Endothelial cell of umbilical vein (primary cell): ENCODE results near the gene PCDH9. TPM values are rescaled to one million over a fixed set of nuclear protein-coding genes. Genes with fewer than 3 reads are reported as not detected.

ENCODE experiments used
- BruUV-seq: library from RNA; stranded (reverse); fragments of 400-500 nt; replicated peaks from 2 replicates; lab custom pipeline; 2021; lab: Mats Ljungman, UMichigan
- CTCF ChIA-PET: fragments of 300-600, 350-600 bp; sonication (Branson Sonifier 250); formaldehyde crosslinking; loops from one replicate; lab custom pipeline; 2021; ENCODE audit warnings: antibody characterized with exemption, inconsistent platforms; lab: Charles Lee
- POLR2A ChIA-PET: fragments of 300-600, 350-600 bp; sonication (Branson Sonifier 250); formaldehyde crosslinking; loops from one replicate; lab custom pipeline; 2021; ENCODE audit warnings: antibody characterized with exemption, inconsistent platforms; lab: Charles Lee
- DNase-seq: peaks from one replicate; pipeline ENCODE4 v3.0.0-alpha.2; 2011; ENCODE audit warnings: low read depth, low spot score
- FAIRE-seq: peaks from 2 replicates; lab custom pipeline; 2011; peaks lifted over from hg19 to GRCh38; lab: Jason Lieb, UNC
- H2AFZ ChIP-seq: 2 replicates; pipeline ENCODE4 v1.6.0; 2012; ENCODE audit warnings: low read depth, low read length, control low read depth, inconsistent platforms
- H3K27ac ChIP-seq: 2 replicates; pipeline ENCODE4 v1.5.1; 2011; ENCODE audit warnings: low read depth, mild to moderate bottlenecking, control low read depth, low read length, moderate library complexity; ENCODE audit not compliant: insufficient read depth
- H3K27me3 ChIP-seq, 2 experiments: 2 replicates each; pipeline versions ENCODE4 v1.6.0 to v1.6.1; 2011; ENCODE audit warnings: low read length in 2 of 2, mixed read lengths in 1 of 2; ENCODE audit not compliant: control insufficient read depth in 2 of 2, insufficient read depth in 2 of 2
- H3K36me3 ChIP-seq, 2 experiments: 2 replicates in 1 of 2; 3 replicates in 1 of 2; pipeline ENCODE4 v1.5.1; 2011; ENCODE audit warnings: low read length in 2 of 2, mild to moderate bottlenecking in 1 of 2, moderate library complexity in 1 of 2; ENCODE audit not compliant: control insufficient read depth in 2 of 2, insufficient read depth in 2 of 2; ENCODE audit errors: extremely low read depth in 1 of 2
- H3K4me1 ChIP-seq: 3 replicates; pipeline ENCODE4 v1.5.1; 2011; ENCODE audit warnings: mild to moderate bottlenecking, low read length; ENCODE audit not compliant: control insufficient read depth, insufficient read depth; ENCODE audit errors: extremely low read depth
- H3K4me2 ChIP-seq: 2 replicates; pipeline ENCODE4 v1.6.1; 2011; ENCODE audit warnings: low read length, control low read depth, mixed read lengths; ENCODE audit not compliant: insufficient read depth
- H3K4me3 ChIP-seq, 3 experiments: fragments of 200-600 bp in 1 of 3; sonication (generic), shearing (Covaris generic) in 1 of 3; replicated peaks in 1 of 3; 2 replicates each; pipeline ENCODE4 v1.5.1; 2011 to 2016; ENCODE audit warnings: control low read depth in 3 of 3, low read length in 3 of 3, mild to moderate bottlenecking in 2 of 3, inconsistent platforms in 1 of 3, low read depth in 1 of 3, moderate library complexity in 1 of 3; ENCODE audit not compliant: insufficient read depth in 1 of 3
- H3K79me2 ChIP-seq: 2 replicates; pipeline ENCODE4 v1.6.0; 2012; ENCODE audit warnings: low read length, inconsistent platforms; ENCODE audit not compliant: control insufficient read depth, insufficient read depth
- H3K9ac ChIP-seq: replicated peaks from 2 replicates; pipeline ENCODE3; 2011; ENCODE audit warnings: low read length, control low read depth; ENCODE audit not compliant: insufficient read depth; ENCODE audit errors: extremely low read depth
- H3K9me1 ChIP-seq: replicated peaks from 3 replicates; pipeline ENCODE4 v1.6.0; 2011; ENCODE audit warnings: mild to moderate bottlenecking, low read length; ENCODE audit not compliant: control insufficient read depth, insufficient read depth; ENCODE audit errors: extremely low read depth
- H3K9me3 ChIP-seq: replicated peaks from 2 replicates; pipeline ENCODE4 v1.5.1; 2012; ENCODE audit warnings: low read length, inconsistent platforms; ENCODE audit not compliant: control insufficient read depth, insufficient read depth
- H4K20me1 ChIP-seq: replicated peaks from 2 replicates; pipeline ENCODE3; 2011; ENCODE audit warnings: mild to moderate bottlenecking, low read length; ENCODE audit not compliant: control insufficient read depth, insufficient read depth; ENCODE audit errors: extremely low read depth
- EZH2 ChIP-seq: IDR thresholded peaks from 2 replicates; pipeline ENCODE4 v1.6.1; 2012; ENCODE audit warnings: borderline replicate concordance, low read depth, mild to moderate bottlenecking, moderate library complexity, low read length, inconsistent platforms; ENCODE audit not compliant: severe bottlenecking
- FOS ChIP-seq: IDR thresholded peaks from 2 replicates; pipeline ENCODE4 v1.6.1; 2011; ENCODE audit warnings: mild to moderate bottlenecking, low read length, moderate library complexity, borderline replicate concordance; ENCODE audit not compliant: insufficient read depth
- GATA2 ChIP-seq: IDR thresholded peaks from 2 replicates; pipeline ENCODE4 v1.7.0; 2011; ENCODE audit warnings: low read depth, mild to moderate bottlenecking, moderate library complexity, mixed read lengths, low read length; ENCODE audit not compliant: insufficient read length, insufficient read depth
- JUN ChIP-seq: IDR thresholded peaks from 2 replicates; pipeline ENCODE4 v1.6.1; 2011; ENCODE audit warnings: borderline replicate concordance, low read depth; ENCODE audit not compliant: insufficient read length, insufficient read depth
- MYC ChIP-seq: IDR thresholded peaks from one replicate; pipeline ENCODE4 v1.6.1; 2011; ENCODE audit warnings: mild to moderate bottlenecking, low read depth, low read length
- POLR2A ChIP-seq: IDR thresholded peaks from 2 replicates; pipeline ENCODE4 v1.6.1; 2012; ENCODE audit warnings: low read depth, mild to moderate bottlenecking, control low read depth, low read length
- POLR2AphosphoS5 ChIP-seq: IDR thresholded peaks from 2 replicates; pipeline ENCODE4 v1.6.1; 2012; ENCODE audit warnings: low read depth, mild to moderate bottlenecking, control low read depth, low read length, moderate library complexity; ENCODE audit not compliant: insufficient read depth
- dilution Hi-C: fragments of 300-500 bp; cut with MboI; formaldehyde crosslinking; loops from one replicate; pipeline ENCODE4 v1.15.0; 2019; ENCODE audit warnings: low sequenced_read_pairs; ENCODE audit not compliant: extremely low pct_ligation_motif_present
- intact Hi-C: fragments of 100-400 bp; cut with micrococcal nuclease; formaldehyde crosslinking; loops from one replicate; pipeline ENCODE4 v1.10.0; 2022
- polyA plus RNA-seq, 4 experiments: library from polyadenylated mRNA; depleted of rRNA in 3 of 4; stranded (reverse) in 3 of 4; unstranded in 1 of 4; fragments of >200 nt; gene quantifications; 2 replicates each; pipeline versions ENCODE4 v1.2.1 to v1.2.3, GENCODE V29; 2011 to 2012; ENCODE audit warnings: missing spikeins in 1 of 4
- total RNA-seq: library from RNA; stranded (reverse); gene quantifications from 2 replicates; pipeline ENCODE4 v1.2.3, GENCODE V29; 2021
- TF ChIP-seq, protein P1 (sequence below), 2 donors: IDR thresholded peaks; 1 replicate in 1 of 2; 2 replicates in 1 of 2; pipeline ENCODE4 v1.5.1; 2011; ENCODE audit warnings: low read length in 2 of 2, mild to moderate bottlenecking in 2 of 2, moderate library complexity in 2 of 2, control low read depth in 1 of 2, inconsistent platforms in 1 of 2, low read depth in 1 of 2; ENCODE audit not compliant: insufficient read depth in 1 of 2; ENCODE audit errors: extremely low read depth in 1 of 2
- TF ChIP-seq, protein P2 (sequence below): IDR thresholded peaks from 2 replicates; pipeline ENCODE4 v1.6.1; 2011; ENCODE audit not compliant: insufficient read depth, insufficient read length

Gene PCDH9
- total and polyA plus RNA-seq, 2 donors (not counting 3 experiments of a cell fraction or from before 2014, with no cell fraction given) = 1.1 to 5.2 TPM

DNA sequence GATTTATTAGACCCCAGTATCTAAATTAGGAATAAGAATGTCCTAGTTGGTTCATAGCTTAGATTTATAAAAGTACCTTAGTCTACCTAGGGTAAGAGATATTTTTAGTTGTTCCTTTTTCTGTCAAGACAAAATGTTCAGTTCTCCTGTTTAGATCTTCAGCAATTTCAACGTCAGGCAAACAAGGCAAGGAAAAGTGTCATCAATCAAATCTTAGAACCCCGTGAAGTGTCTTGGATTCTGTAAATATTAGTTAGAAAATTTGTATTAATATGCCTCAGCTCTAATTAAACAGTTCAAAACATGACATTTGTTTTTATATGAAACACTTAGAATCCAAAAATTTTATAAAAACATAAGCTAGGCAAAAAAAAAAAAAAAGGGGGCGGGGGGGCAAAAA lies 296.6 kb downstream of the PCDH9 start:
- dilution Hi-C loops = no loop called here
- no TSS peak for BruUV-seq

More for the DNA sequence above, 296.6 kb downstream of the PCDH9 start:
- H3K27ac ChIP-seq = no peak overlapping the region
- no peak overlapping the region for H3K4me2 ChIP-seq
- H3K4me3 ChIP-seq = no peak overlapping the region
- H4K20me1 ChIP-seq = no peaks in the 10 kb centered on the region
- CTCF ChIA-PET = no interaction called here
- no peaks in the 10 kb centered on the region for H3K79me2 ChIP-seq
- H3K27me3 ChIP-seq = no peaks in the 10 kb centered on the region
- no peak for DNase-seq
- no peak for TF ChIP-seq FOS
- TF ChIP-seq, protein P1, sequence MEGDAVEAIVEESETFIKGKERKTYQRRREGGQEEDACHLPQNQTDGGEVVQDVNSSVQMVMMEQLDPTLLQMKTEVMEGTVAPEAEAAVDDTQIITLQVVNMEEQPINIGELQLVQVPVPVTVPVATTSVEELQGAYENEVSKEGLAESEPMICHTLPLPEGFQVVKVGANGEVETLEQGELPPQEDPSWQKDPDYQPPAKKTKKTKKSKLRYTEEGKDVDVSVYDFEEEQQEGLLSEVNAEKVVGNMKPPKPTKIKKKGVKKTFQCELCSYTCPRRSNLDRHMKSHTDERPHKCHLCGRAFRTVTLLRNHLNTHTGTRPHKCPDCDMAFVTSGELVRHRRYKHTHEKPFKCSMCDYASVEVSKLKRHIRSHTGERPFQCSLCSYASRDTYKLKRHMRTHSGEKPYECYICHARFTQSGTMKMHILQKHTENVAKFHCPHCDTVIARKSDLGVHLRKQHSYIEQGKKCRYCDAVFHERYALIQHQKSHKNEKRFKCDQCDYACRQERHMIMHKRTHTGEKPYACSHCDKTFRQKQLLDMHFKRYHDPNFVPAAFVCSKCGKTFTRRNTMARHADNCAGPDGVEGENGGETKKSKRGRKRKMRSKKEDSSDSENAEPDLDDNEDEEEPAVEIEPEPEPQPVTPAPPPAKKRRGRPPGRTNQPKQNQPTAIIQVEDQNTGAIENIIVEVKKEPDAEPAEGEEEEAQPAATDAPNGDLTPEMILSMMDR (IDR thresholded peaks at IDR 0.05; ENCODE audit: extremely low read depth in 1 of 2, insufficient read depth in 1 of 2, low read depth in 1 of 2, low read length in 2 of 2) = no peak
- TF ChIP-seq, protein P2, sequence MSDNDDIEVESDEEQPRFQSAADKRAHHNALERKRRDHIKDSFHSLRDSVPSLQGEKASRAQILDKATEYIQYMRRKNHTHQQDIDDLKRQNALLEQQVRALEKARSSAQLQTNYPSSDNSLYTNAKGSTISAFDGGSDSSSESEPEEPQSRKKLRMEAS = no peak
- no peak for TF ChIP-seq MYC
- no peak for TF ChIP-seq EZH2
- no peak for TF ChIP-seq POLR2A
- TF ChIP-seq JUN = no peak
- no peak for TF ChIP-seq GATA2
- no peak for TF ChIP-seq POLR2AphosphoS5
- H3K9me3 ChIP-seq = no peaks in the 10 kb centered on the region
- H2AFZ ChIP-seq = no peak overlapping the region
- intact Hi-C loops = no loop called here
- no peaks in the 10 kb centered on the region for H3K9me1 ChIP-seq
- H3K9ac ChIP-seq = no peak overlapping the region
- no peaks in the 10 kb centered on the region for H3K4me1 ChIP-seq
- no peaks in the 10 kb centered on the region for H3K36me3 ChIP-seq
- no peak for FAIRE-seq
- POLR2A ChIA-PET = no interaction called here
